ENCODE data around the gene ACTG2.
"Not testable (repeated sequence)": the region's sequence is repeated elsewhere in the genome, so short reads cannot be mapped to it uniquely, and the experiment has no call there.

The ACTG2 gene

DNA sequence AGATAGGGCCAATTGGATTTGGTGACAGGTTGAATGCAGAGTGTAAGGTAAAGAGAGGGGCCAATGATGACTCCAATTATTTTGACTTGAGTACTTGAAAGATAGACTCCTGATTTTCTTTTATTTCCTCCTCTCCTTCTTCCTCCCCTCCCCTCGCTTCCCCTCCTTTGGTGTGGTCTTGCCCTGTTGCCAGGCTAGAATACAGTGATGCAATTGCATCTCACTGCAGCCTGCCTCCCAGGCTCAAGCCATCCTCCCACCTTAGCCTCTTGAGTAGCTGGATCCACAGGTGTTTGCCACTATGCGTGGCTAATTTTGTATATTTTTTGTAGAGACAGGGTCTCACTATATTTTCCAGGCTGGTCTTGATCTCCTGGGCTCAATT is 36.1 kb downstream of the ACTG2 start:
- TF ChIP-seq Cebpa-rat (IDR thresholded peaks at IDR 0.05), result no peak
- no peaks in the 10 kb centered on the region for H3K27me3 ChIP-seq
- H3K4me2 ChIP-seq, result peak overlapping the region; percentile 81
- peaks cover 37% of the 10 kb centered on the region for H3K4me1 ChIP-seq
- H3K36me3 ChIP-seq, result peaks cover 39% of the 10 kb centered on the region
- peaks cover 52% of the 10 kb centered on the region for H4K20me1 ChIP-seq
- H3K9me3 ChIP-seq, result no peaks in the 10 kb centered on the region
- H3K9ac ChIP-seq, result no peak overlapping the region
- H3K4me3 ChIP-seq, result no peak overlapping the region
- no peak overlapping the region for H3K27ac ChIP-seq

DNA sequence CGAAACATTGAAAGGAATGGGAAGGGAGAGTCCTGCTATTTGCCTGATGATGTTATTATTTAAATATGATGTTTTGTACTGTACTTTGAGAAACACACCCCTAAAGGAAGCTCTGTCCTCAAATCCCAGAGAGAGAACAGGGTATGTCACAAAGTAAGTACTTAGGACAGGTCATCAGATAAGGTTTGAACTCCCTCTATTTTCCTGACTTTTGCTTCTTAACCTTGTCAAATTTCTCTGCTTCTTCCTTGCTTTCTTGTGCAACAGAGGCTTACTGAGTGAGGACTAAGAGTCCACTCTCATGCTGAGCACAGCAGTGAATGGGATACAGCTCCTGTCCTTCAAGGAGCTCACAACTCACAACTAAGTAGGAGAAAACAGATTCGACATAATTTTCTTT is 37.6 kb downstream of the ACTG2 start:
- Histone ChIP-seq H4K20me1 (peaks cover 66% of the 10 kb centered on the region), H3K36me3 (peaks cover 53% of the 10 kb centered on the region)

DNA sequence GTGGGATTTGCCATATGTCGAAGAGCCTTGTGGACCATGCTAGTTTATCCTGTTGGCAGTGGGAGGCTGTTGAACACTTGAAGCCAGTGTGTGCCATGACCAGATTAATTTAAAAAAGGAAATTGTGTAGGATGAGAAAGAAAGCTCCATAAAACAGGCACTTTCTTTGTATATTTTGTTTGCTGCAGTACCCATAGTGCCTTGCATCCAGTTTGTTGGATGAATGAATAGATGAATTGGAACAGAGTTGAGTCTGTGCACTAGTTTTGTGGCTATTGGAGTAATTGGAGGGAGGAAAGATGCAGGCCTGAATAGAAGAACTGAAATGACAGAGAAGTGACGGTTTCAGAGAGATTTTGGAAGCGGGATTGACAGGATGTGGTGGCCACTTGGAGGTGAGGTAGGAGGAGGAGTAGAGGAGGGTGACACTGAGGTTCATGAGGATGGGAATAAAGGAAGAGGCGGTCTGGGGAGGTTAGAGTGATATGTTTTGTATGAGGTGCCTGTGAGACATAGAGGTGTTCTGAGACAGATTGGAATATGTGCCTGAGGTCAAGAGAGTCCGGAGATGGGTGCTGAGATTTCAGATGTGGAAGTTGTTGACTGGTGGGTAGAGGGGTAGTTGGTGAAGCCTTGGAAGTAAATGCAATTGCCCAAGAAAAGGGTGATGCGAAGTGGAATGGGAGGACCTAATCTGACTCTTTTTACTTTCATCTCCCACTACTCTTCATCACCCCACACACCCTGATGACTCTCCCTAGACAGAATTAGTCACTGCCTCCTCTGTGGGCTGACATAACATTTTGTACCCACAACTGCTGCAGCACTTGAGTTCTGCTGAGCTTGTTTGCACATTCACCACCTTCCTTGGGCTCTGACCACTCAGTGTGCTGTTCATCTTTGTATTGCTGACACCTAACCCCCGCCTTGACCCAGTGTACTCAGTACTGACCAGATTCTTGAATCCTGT is 39.0 kb downstream of the ACTG2 start:
- Histone ChIP-seq H3K36me3 (peaks cover 67% of the 10 kb centered on the region), H3K4me1 (peaks cover 31% of the 10 kb centered on the region), H3K4me3 (no peak overlapping the region), H4K20me1 (peaks cover 80% of the 10 kb centered on the region), H3K27me3 (no peaks in the 10 kb centered on the region), H3K27ac (no peak overlapping the region), H3K9me3 (no peaks in the 10 kb centered on the region), H3K9ac (no peak overlapping the region), H3K4me2 (no peak overlapping the region)
- no peak for TF ChIP-seq Cebpa-rat (IDR thresholded peaks at IDR 0.05)

More for the DNA sequence above, 37.6 kb downstream of the ACTG2 start:
- H3K4me3 ChIP-seq, result no peak overlapping the region
- no peaks in the 10 kb centered on the region for H3K27me3 ChIP-seq
- no peak overlapping the region for H3K27ac ChIP-seq
- H3K9ac ChIP-seq, result no peak overlapping the region
- H3K4me2 ChIP-seq, result no peak overlapping the region
- no peak for TF ChIP-seq Cebpa-rat (IDR thresholded peaks at IDR 0.05)
- H3K9me3 ChIP-seq, result no peaks in the 10 kb centered on the region
- peaks cover 37% of the 10 kb centered on the region for H3K4me1 ChIP-seq

DNA sequence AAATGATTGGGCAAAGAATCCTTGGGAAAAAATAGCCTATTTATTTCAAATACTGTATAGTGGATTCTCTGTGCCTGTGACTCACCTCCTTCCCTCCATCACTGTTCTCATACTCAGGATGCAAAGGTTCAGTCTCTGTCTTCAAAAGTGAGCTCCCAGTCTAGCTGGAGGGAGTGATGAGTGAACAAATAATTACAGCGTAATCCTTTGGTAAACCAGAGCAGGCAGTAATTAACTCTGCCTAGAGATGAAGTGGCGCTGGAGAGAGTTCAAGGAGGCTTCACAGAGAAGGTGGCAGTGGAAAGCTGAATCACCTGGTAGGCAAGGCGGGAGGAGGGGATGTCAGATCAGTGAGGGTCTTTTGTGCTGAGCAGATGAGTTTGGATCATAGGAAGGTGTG is 40.4 kb downstream of the ACTG2 start:
- peaks cover 26% of the 10 kb centered on the region for H3K4me1 ChIP-seq
- no peak overlapping the region for H3K4me2 ChIP-seq
- peaks cover 79% of the 10 kb centered on the region for H3K36me3 ChIP-seq
- H3K9ac ChIP-seq, result no peak overlapping the region
- no peak for TF ChIP-seq Cebpa-rat (IDR thresholded peaks at IDR 0.05)
- no peaks in the 10 kb centered on the region for H3K27me3 ChIP-seq
- no peak overlapping the region for H3K4me3 ChIP-seq
- H4K20me1 ChIP-seq, result peaks cover 94% of the 10 kb centered on the region
- H3K27ac ChIP-seq, result no peak overlapping the region
- no peaks in the 10 kb centered on the region for H3K9me3 ChIP-seq

DNA sequence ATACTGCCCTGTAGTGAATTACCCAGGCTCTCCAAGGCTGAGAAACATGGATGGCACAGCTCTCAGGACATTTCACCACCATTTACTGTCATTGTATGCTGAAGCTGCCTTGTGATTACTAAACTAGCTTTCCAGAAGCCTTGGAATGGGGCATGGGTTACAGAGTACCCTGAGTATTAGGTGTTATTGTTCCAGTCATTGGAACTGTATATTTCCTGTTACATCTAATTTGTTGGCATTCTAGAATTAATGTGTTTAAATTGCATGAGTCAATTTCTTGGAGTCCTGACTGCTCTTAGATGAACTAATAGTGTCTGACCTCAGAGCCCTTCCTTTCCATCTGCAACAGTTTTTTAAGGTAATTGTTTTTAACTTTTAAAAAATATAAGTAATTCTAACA is 42.8 kb downstream of the ACTG2 start:
- Histone ChIP-seq H3K4me1 (peaks cover 20% of the 10 kb centered on the region), H3K4me3 (no peak overlapping the region), H3K27me3 (no peaks in the 10 kb centered on the region), H3K36me3 (peaks cover 85% of the 10 kb centered on the region), H3K4me2 (no peak overlapping the region), H3K9me3 (no peaks in the 10 kb centered on the region), H3K9ac (no peak overlapping the region), H4K20me1 (peaks cover 100% of the 10 kb centered on the region), H3K27ac (no peak overlapping the region)
- no peak for TF ChIP-seq Cebpa-rat (IDR thresholded peaks at IDR 0.05)

DNA sequence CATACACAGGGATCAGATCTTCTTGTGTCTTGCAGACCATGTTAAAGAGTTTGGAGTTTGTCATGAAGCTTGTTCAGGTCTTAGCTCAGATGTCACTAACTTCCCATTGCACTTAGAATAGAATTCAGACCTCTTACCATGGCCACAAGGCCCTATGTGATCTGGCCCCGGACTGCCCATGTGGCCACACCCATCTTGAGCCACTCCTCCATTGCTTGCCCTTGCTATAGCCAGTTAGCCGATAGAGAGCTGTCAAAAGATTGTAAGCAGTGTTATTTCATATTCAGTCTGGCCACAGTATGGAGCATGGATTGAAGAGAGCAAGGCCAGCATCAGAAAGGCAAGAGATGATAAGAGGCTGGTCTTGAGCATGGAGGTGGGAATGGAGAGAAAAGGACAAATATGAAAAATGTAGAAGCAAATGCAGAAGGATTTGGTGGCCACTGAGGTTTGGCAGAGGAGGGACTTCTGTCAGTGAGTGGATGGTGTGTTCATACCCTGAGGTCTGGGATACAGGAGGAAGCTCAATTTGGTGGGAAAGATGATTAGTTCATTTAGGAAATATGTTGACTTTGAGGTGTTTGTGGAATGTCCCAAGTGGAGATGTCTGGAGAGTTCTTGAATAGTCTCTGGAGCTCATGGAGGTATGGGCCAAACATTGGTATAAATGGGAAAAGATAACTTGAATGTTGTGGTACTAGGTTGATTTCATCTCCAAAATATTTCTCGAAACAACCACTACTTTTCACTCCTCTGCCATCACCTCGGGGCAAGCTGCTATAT is 44.5 kb downstream of the ACTG2 start:
- no peak overlapping the region for H3K4me3 ChIP-seq
- H3K27me3 ChIP-seq, result no peaks in the 10 kb centered on the region
- H3K4me2 ChIP-seq, result no peak overlapping the region
- H3K9me3 ChIP-seq, result no peaks in the 10 kb centered on the region
- no peak overlapping the region for H3K27ac ChIP-seq
- H3K36me3 ChIP-seq, result peaks cover 83% of the 10 kb centered on the region
- TF ChIP-seq Cebpa-rat (IDR thresholded peaks at IDR 0.05), result no peak
- H3K4me1 ChIP-seq, result peaks cover 20% of the 10 kb centered on the region
- no peak overlapping the region for H3K9ac ChIP-seq
- peaks cover 100% of the 10 kb centered on the region for H4K20me1 ChIP-seq

DNA sequence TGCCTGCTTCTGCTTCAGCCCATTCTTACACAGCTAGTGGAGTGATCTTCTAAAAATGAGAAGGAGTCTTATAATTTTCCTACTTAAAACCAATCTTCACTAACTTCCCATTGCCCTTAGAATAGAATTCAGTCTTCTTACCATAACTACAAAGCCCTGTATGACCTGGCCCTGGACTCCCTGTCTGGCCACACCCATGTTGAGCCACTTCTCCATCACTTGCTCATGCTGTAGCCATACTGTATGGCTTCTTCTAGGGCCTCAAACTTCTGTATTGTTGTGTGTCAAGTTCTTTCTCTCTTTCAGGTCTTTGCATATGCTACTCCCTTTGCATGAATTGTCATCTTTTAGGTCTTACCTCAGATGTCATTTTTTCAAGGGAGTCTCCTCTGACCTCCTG is 45.1 kb downstream of the ACTG2 start:
- peaks cover 100% of the 10 kb centered on the region for H4K20me1 ChIP-seq
- no peak overlapping the region for H3K4me3 ChIP-seq
- TF ChIP-seq Cebpa-rat (IDR thresholded peaks at IDR 0.05), result no peak
- no peak overlapping the region for H3K27ac ChIP-seq
- H3K9ac ChIP-seq, result no peak overlapping the region
- H3K4me2 ChIP-seq, result peak overlapping the region; percentile 47; the same call in 1 of the 2 replicates
- peaks cover 76% of the 10 kb centered on the region for H3K36me3 ChIP-seq
- H3K9me3 ChIP-seq, result no peaks in the 10 kb centered on the region
- H3K27me3 ChIP-seq, result no peaks in the 10 kb centered on the region
- H3K4me1 ChIP-seq, result peaks cover 20% of the 10 kb centered on the region

DNA sequence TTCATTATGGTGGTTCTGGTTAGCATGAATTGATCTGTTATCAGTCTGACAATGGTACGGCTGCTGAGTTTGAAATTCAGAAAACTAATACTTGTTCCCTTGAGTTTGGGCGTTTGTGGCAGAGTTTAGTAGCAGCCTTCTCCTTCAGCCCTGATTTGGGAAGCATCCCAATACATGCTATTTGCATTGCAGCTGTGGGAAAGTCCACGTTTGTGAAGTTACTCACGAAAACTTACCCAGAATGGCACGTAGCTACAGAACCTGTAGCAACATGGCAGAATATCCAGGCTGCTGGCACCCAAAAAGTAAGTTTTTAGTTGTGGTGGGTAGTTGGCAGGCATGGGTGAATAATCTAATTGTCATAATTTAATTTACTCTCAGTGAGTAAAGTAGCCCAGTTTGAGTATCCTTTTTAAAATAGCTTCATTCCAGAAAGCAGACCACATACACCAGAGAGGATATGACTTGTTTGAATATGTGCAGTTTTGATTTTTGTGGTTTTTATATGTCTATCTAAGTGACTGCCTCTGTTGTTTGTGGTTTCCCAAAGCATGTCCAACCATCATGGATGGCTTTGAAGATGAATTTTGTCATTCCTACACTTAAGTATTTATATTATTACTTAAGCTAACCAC is 46.0 kb downstream of the ACTG2 start:
- peak overlapping the region; percentile 47 for H3K4me2 ChIP-seq
- H3K9ac ChIP-seq, result no peak overlapping the region
- H4K20me1 ChIP-seq, result peaks cover 100% of the 10 kb centered on the region
- H3K27me3 ChIP-seq, result no peaks in the 10 kb centered on the region
- no peak overlapping the region for H3K27ac ChIP-seq
- H3K4me3 ChIP-seq, result no peak overlapping the region
- no peaks in the 10 kb centered on the region for H3K9me3 ChIP-seq
- peaks cover 78% of the 10 kb centered on the region for H3K36me3 ChIP-seq
- H3K4me1 ChIP-seq, result peaks cover 20% of the 10 kb centered on the region
- TF ChIP-seq Cebpa-rat (IDR thresholded peaks at IDR 0.05), result no peak

DNA sequence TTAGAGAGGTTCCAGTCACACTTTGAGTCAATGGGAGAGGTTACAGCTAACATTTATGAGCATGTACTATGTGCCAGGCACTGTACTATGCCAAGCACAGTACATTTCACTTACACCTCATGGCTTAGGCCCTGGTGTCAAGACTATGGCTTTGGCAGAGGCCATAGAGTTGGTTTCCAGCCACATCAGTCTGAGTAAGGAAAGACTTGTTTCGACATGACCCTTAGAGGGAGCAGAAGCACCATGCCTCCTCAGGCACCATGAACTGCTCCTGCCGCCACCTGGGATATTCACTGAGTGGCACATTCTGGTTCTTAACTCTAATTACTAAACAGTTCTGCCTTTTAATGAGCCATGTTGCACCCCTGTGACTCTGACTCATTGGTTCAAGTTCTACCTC is 46.6 kb downstream of the ACTG2 start:
- Histone ChIP-seq H4K20me1 (peaks cover 100% of the 10 kb centered on the region), H3K4me2 (peak overlapping the region; percentile 47), H3K4me3 (no peak overlapping the region), H3K4me1 (peaks cover 20% of the 10 kb centered on the region), H3K27me3 (no peaks in the 10 kb centered on the region), H3K27ac (no peak overlapping the region), H3K36me3 (peaks cover 78% of the 10 kb centered on the region), H3K9ac (no peak overlapping the region), H3K9me3 (no peaks in the 10 kb centered on the region)
- TF ChIP-seq Cebpa-rat (IDR thresholded peaks at IDR 0.05), result no peak

DNA sequence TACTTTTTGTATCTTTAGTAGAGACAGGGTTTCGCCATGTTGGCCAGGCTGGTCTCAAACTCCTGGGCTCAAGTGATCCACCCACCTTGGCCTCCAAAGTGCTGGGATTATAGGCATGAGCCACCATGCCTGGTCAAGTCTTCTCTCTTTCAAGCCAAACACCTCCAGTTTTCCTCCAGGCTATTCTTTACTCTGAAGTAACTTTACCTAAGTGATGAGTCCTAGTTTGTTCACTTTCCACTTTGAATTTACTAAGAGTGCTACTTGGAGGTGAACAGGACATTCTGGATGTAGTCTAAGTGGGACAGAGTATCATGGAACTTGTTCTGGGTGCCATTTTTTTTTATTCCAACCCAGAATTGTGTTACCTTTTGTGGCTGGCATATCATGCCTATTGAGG is 47.3 kb downstream of the ACTG2 start:
- not testable (repeated sequence) for H3K9me3 ChIP-seq, H3K27me3 ChIP-seq, H3K27ac ChIP-seq, H3K4me2 ChIP-seq, H3K4me3 ChIP-seq, H3K9ac ChIP-seq
- peaks cover 20% of the 10 kb centered on the region for H3K4me1 ChIP-seq
- H3K36me3 ChIP-seq, result peaks cover 78% of the 10 kb centered on the region
- peaks cover 100% of the 10 kb centered on the region for H4K20me1 ChIP-seq
